ENCODE results near the gene TRIM40.
A peak's percentile ranks its signal among the peaks of the same experiment; 100 is the strongest.
"Not testable (repeated sequence)": the region's sequence is repeated elsewhere in the genome, so short reads cannot be mapped to it uniquely, and the experiment has no call there.

The TRIM40 gene

DNA sequence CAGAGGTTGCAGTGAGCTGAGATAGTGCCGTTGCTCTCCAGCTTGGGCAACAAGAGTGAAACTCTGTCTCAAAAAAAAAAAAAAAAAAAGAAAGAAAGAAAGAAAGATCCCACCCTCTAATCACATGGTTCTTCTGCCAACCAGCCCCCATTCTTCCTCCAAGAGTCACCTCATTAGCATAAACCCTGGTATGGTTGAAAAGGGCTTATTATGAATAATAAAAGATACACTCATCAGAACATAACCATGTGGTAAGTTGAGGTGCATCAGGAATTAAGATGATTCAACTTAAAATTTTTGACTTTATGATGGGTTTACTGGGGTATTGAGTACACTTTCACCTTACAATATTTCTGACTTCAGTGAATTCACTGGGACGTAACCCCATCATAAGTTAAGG is 793 bp upstream of the TRIM40 start:
- DNase-seq (ENCODE audit: low read depth): no peak
- TF ChIP-seq, protein P1, sequence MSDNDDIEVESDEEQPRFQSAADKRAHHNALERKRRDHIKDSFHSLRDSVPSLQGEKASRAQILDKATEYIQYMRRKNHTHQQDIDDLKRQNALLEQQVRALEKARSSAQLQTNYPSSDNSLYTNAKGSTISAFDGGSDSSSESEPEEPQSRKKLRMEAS (IDR thresholded peaks at IDR 0.05; ENCODE audit: low read depth, low read length): no peak
- TF ChIP-seq, protein P2, sequence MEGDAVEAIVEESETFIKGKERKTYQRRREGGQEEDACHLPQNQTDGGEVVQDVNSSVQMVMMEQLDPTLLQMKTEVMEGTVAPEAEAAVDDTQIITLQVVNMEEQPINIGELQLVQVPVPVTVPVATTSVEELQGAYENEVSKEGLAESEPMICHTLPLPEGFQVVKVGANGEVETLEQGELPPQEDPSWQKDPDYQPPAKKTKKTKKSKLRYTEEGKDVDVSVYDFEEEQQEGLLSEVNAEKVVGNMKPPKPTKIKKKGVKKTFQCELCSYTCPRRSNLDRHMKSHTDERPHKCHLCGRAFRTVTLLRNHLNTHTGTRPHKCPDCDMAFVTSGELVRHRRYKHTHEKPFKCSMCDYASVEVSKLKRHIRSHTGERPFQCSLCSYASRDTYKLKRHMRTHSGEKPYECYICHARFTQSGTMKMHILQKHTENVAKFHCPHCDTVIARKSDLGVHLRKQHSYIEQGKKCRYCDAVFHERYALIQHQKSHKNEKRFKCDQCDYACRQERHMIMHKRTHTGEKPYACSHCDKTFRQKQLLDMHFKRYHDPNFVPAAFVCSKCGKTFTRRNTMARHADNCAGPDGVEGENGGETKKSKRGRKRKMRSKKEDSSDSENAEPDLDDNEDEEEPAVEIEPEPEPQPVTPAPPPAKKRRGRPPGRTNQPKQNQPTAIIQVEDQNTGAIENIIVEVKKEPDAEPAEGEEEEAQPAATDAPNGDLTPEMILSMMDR (IDR thresholded peaks at IDR 0.05; ENCODE audit: low read depth, low read length): no peak
- no peak for TF ChIP-seq POLR2A (IDR thresholded peaks at IDR 0.05; ENCODE audit: extremely low read depth, insufficient read length)
- TF ChIP-seq MYC (IDR thresholded peaks at IDR 0.05; ENCODE audit: low read depth, low read length): no peak
- no peak overlapping the region for H3K4me3 ChIP-seq (ENCODE audit: low read depth, low read length)

DNA sequence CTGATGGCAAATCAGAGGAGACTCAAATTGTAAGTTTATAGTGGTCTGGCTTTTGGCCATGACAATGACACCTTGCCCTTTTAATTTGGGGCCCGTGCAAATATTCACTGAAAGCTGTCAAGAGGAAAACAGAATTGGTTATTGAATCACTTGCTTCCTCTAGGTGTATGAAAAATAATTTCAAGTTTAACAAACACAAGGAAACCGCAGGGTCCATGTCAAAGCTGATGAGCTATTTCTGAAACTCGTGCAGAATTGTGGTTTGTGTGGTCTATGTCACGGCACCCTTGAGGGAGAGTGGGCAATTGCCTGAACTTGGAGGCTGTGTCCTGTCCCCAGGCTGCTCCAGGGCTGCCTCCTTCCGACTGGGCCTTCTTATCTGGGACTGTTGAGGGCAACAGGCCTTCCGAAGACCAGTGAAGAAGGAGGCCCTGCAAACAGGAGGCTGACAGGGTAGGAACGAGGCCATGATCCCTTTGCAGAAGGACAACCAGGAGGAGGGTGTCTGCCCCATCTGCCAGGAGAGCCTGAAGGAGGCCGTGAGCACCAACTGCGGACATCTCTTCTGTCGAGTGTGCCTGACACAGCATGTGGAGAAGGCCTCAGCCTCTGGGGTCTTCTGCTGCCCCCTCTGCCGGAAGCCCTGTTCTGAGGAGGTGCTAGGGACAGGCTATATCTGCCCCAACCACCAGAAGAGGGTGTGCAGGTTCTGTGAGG is 788 bp downstream of the TRIM40 start:
- H3K4me3 ChIP-seq (ENCODE audit: low read depth, low read length): no peak overlapping the region
- peak; percentile 23 for DNase-seq (ENCODE audit: low read depth)
- TF ChIP-seq POLR2A (IDR thresholded peaks at IDR 0.05; ENCODE audit: extremely low read depth, insufficient read length): no peak
- TF ChIP-seq, protein P2 (IDR thresholded peaks at IDR 0.05; ENCODE audit: low read depth, low read length): no peak
- no peak for TF ChIP-seq MYC (IDR thresholded peaks at IDR 0.05; ENCODE audit: low read depth, low read length)
- TF ChIP-seq, protein P1 (IDR thresholded peaks at IDR 0.05; ENCODE audit: low read depth, low read length): no peak

DNA sequence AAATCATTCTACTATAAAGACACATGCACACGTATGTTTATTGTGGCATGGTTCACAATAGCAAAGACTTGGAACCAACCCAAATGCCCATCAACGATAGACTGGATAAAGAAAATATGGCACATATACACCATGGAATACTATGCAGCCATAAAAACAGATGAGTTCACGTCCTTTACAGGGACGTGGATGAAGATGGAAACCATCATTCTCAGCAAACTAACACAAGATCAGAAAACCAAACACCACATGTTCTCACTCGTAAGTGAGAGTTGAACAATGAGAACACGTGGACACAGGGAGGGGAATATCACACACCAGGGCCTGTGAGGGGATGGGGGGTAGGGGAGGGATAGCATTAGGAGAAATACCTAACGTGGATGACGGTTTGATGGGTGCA is 4.3 kb downstream of the TRIM40 start:
- DNase-seq (ENCODE audit: low read depth); H3K4me3 ChIP-seq (ENCODE audit: low read depth, low read length): not testable (repeated sequence)

DNA sequence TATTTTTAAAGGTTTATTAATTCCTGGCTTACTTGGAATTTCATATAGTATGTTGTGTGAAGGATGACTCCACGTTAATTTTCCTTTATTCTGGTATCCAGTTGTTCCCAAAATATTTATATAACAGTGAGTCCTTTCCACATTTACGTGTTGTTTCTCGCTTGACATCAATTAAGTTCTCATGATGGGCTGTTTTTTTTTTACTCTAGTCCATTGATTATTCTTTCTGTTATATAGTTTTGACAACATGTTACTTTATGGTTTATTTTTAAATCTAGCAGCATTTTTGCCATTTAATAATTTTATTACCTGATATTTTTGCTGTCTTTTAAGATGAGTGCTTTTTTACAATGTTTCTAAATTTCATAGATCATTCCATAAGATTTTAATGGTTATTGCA is 6.7 kb downstream of the TRIM40 start:
- DNase-seq (ENCODE audit: low read depth): no peak
- H3K4me3 ChIP-seq (ENCODE audit: low read depth, low read length): no peak overlapping the region
- TF ChIP-seq POLR2A (IDR thresholded peaks at IDR 0.05; ENCODE audit: extremely low read depth, insufficient read length) (no peak), MYC (IDR thresholded peaks at IDR 0.05; ENCODE audit: low read depth, low read length) (no peak)
- TF ChIP-seq, protein P2 (IDR thresholded peaks at IDR 0.05; ENCODE audit: low read depth, low read length): no peak
- TF ChIP-seq, protein P1 (IDR thresholded peaks at IDR 0.05; ENCODE audit: low read depth, low read length): no peak

DNA sequence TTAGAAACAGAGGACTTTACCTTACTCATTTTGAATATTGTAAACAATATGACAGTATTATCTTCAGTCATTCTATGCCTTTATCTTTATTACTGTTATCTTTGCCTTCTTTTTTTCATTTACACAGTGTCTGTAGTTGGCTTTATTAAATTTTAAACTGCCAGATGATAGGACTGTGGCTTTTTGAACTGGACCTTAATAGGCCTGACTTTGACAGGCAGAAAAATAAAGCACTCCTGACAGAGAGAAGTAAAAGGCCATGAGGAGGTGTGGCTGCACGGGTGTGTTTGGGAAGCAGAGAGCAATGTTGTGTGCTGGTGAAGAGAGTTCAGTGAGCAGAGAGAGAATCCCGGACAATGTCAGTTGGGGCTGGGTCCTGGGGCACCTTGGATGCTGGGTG is 7.8 kb downstream of the TRIM40 start:
- TF ChIP-seq, protein P2 (IDR thresholded peaks at IDR 0.05; ENCODE audit: low read depth, low read length): no peak
- TF ChIP-seq POLR2A (IDR thresholded peaks at IDR 0.05; ENCODE audit: extremely low read depth, insufficient read length) (no peak), MYC (IDR thresholded peaks at IDR 0.05; ENCODE audit: low read depth, low read length) (no peak)
- TF ChIP-seq, protein P1 (IDR thresholded peaks at IDR 0.05; ENCODE audit: low read depth, low read length): no peak
- DNase-seq (ENCODE audit: low read depth): no peak
- H3K4me3 ChIP-seq (ENCODE audit: low read depth, low read length): no peak overlapping the region

DNA sequence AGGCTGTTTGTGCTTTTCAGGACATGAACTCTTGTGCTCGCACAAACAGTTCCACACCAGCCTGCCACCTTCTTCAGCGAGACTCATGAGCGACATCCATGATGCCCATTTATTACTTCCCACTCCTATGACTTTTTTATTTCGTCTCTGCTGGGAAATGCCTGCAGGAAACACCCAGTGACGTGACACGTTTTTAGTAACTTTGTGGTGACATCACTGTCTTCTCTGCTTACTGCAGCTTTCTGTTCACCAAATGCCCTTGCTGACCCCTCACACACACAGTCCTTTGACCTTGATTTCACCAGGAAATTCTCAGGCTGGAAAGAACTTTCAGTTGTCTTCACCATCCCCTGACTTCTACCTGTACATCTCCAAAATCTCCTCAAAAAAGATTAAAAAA is 8.9 kb downstream of the TRIM40 start:
- H3K4me3 ChIP-seq (ENCODE audit: low read depth, low read length): no peak overlapping the region
- no peak for DNase-seq (ENCODE audit: low read depth)
- TF ChIP-seq POLR2A (IDR thresholded peaks at IDR 0.05; ENCODE audit: extremely low read depth, insufficient read length) (no peak), MYC (IDR thresholded peaks at IDR 0.05; ENCODE audit: low read depth, low read length) (no peak)
- TF ChIP-seq, protein P2 (IDR thresholded peaks at IDR 0.05; ENCODE audit: low read depth, low read length): no peak
- TF ChIP-seq, protein P1 (IDR thresholded peaks at IDR 0.05; ENCODE audit: low read depth, low read length): no peak
